Activated CD8-positive, alpha-beta memory T cell treated with anti-CD3 and anti-CD28 coated beads, Interleukin-2, amount 10 ng/mL, durations not matched to agents 7 days and 5 days (primary cell): ENCODE measurements around the gene PPP3CA. TPM values are rescaled to one million over a fixed set of nuclear protein-coding genes. Genes with fewer than 3 reads are reported as not detected.

Experiments
- ATAC-seq: fragments of 150-1000 bp; cut with Tn5 transposase; one replicate; pipeline ENCODE4 v1.10.0; 2021; ENCODE audit warnings: moderate library complexity
- CTCF ChIA-PET: fragments of 350-600 bp; sonication (Branson Sonifier 250); formaldehyde crosslinking; loops from one replicate; lab custom pipeline; 2021; ENCODE audit warnings: antibody characterized with exemption; lab: Charles Lee
- DNase-seq: peaks from one replicate; pipeline ENCODE4 v3.0.0-alpha.2; 2020
- H3K27ac Mint-ChIP-seq: one replicate; pipeline ENCODE4 v1.8.0; 2021; ENCODE audit warnings: mild to moderate bottlenecking, mixed read lengths
- H3K27me3 Mint-ChIP-seq: one replicate; pipeline ENCODE4 v1.8.0; 2021; ENCODE audit warnings: mixed read lengths
- H3K36me3 Mint-ChIP-seq: one replicate; pipeline ENCODE4 v1.8.0; 2021; ENCODE audit warnings: mild to moderate bottlenecking, mixed read lengths
- H3K4me1 Mint-ChIP-seq: one replicate; pipeline ENCODE4 v1.8.0; 2021; ENCODE audit warnings: mixed read lengths
- H3K4me3 Mint-ChIP-seq: one replicate; pipeline ENCODE4 v1.8.0; 2021; ENCODE audit warnings: mild to moderate bottlenecking, moderate library complexity, mixed read lengths
- H3K9me3 Mint-ChIP-seq: one replicate; pipeline ENCODE4 v1.8.0; 2022; ENCODE audit warnings: low read depth, mixed read lengths
- total RNA-seq, 2 experiments: library from RNA; stranded (reverse); gene quantifications; one replicate each; pipeline ENCODE4 v1.2.3, GENCODE V29; 2021

PPP3CA gene
- total RNA-seq, 2 experiments from 2014 or later, result 30.4 to 50.9 TPM

DNA sequence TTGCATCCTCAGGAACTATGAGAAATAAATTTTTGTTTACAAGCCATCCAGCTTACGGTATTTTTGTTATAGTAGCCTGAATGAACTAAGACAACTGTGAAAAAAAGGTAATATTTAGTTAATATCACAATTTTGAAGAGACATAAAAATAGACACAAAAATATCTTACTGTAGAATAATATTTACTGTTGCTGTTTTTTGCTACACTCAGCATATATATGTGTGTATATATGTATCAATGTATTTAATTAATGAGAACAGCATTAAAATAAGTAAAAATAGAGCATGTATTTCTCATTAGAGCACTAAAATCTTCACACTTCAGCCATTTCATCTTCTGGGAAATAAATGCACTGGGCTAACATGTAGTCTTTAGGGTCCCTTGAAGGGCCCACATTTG lies 24.6 kb downstream of the PPP3CA start:
- CTCF ChIA-PET, result interaction anchor here (0.8 to 1.3 kb wide), 2 partner anchors 12 to 13 kb away, joined by 3 read pairs; no protein-coding TSS in a partner anchor
- DNase-seq, result no peak
- Mint-ChIP-seq H3K27ac (no peak overlapping the region), H3K4me1 (peaks cover 19% of the 10 kb centered on the region), H3K9me3 (no peaks in the 10 kb centered on the region), H3K36me3 (peaks cover 15% of the 10 kb centered on the region), H3K4me3 (no peak overlapping the region), H3K27me3 (no peaks in the 10 kb centered on the region)
- ATAC-seq, result no peak

- ATAC-seq, result no peak
- Mint-ChIP-seq H3K27ac (no peak overlapping the region), H3K36me3 (peaks cover 13% of the 10 kb centered on the region), H3K4me3 (no peak overlapping the region), H3K27me3 (no peaks in the 10 kb centered on the region), H3K9me3 (no peaks in the 10 kb centered on the region), H3K4me1 (peaks cover 10% of the 10 kb centered on the region)
- CTCF ChIA-PET, result interaction anchor here (0.8 to 1.3 kb wide), 2 partner anchors 11 to 144 kb away, joined by 3 read pairs; no protein-coding TSS in a partner anchor
- no peak for DNase-seq
Measured at GRCh38 chr4:101321481-101322042, 25.8 kb downstream of the PPP3CA start.

DNA sequence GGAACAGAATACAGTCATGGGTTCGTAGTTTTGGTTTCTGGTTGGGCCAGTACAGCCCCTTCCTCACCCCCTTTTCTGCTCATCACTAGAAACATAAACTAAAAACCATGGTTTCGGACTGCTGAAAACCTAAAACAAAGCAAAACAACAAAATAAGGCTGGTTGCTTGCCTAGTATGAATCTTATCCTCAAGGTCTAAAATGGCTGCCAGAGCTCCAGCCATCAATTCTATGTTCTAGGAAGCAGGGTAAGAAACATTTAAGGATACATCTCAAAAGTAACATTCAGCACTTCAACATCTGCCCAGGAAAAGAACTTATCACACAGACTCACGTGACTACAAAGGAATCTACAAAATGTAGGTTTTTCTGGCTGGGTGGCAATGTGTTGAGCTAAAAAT lies 31.5 kb downstream of the PPP3CA start:
- Mint-ChIP-seq H3K27ac (no peak overlapping the region), H3K4me3 (no peak overlapping the region), H3K4me1 (peaks cover 4% of the 10 kb centered on the region), H3K27me3 (no peaks in the 10 kb centered on the region), H3K36me3 (peaks cover 9% of the 10 kb centered on the region), H3K9me3 (peaks cover 4% of the 10 kb centered on the region)
- DNase-seq, result no peak
- CTCF ChIA-PET, result no interaction called here
- ATAC-seq, result no peak

DNA sequence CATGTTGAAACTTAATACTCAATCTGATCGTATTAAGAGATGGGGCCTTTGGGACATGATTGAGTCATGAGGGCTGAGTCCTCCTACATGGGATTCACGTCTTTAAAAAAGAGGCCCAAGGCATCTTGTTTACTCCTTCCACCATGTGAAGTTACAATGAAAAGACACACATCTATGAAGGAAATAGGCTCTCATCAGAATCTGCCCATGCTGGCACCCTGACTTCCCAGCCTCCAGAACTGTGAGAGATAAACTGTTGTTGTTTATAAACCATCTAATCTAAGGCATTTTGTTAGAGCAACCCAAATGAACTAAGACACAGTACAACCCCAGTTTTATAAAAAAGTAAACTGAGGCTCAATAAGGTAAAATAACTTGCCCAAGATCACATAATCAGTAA lies 32.3 kb downstream of the PPP3CA start:
- no peak for ATAC-seq
- DNase-seq, result no peak
- no peaks in the 10 kb centered on the region for H3K27me3 Mint-ChIP-seq
- H3K9me3 Mint-ChIP-seq, result peaks cover 4% of the 10 kb centered on the region
- CTCF ChIA-PET, result no interaction called here
- H3K4me3 Mint-ChIP-seq, result no peak overlapping the region
- H3K27ac Mint-ChIP-seq, result no peak overlapping the region
- H3K4me1 Mint-ChIP-seq, result peaks cover 4% of the 10 kb centered on the region
- peaks cover 9% of the 10 kb centered on the region for H3K36me3 Mint-ChIP-seq

DNA sequence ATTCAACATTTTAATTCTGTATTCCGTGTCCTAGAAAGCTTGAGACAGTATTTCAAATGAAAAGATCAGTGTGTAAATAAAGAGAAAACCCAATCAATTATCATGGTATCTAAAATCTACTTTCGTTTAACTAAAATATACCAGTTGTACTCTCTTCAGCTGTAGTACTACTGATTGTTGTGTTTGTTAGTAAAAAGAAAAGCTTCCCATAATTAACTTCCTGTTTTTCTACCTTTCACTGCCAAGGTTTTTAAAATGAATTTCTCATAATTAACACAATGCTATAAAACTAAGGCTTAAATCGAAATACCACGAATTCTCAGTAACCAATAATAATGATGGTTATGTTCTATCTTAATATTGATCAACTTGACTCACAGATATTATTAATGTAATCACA lies 37.4 kb downstream of the PPP3CA start:
- ATAC-seq (no peak), DNase-seq (no peak)
- CTCF ChIA-PET, result interaction anchor here (0.6 to 0.7 kb wide), 2 partner anchors 12 to 31 kb away, joined by 3 to 4 read pairs; no protein-coding TSS in a partner anchor
- no peaks in the 10 kb centered on the region for H3K9me3 Mint-ChIP-seq
- H3K27me3 Mint-ChIP-seq, result no peaks in the 10 kb centered on the region
- H3K4me3 Mint-ChIP-seq, result no peak overlapping the region
- peaks cover 22% of the 10 kb centered on the region for H3K4me1 Mint-ChIP-seq
- H3K36me3 Mint-ChIP-seq, result peaks cover 2% of the 10 kb centered on the region
- no peak overlapping the region for H3K27ac Mint-ChIP-seq

GRCh38 chr4:101307899-101308298 lies 39.4 kb downstream of the PPP3CA start:
- Mint-ChIP-seq H3K36me3 (peaks cover 2% of the 10 kb centered on the region), H3K27ac (no peak overlapping the region), H3K4me3 (no peak overlapping the region), H3K27me3 (no peaks in the 10 kb centered on the region), H3K9me3 (no peaks in the 10 kb centered on the region), H3K4me1 (peaks cover 22% of the 10 kb centered on the region)
- ATAC-seq (no peak), DNase-seq (no peak)
- CTCF ChIA-PET, result no interaction called here

DNA sequence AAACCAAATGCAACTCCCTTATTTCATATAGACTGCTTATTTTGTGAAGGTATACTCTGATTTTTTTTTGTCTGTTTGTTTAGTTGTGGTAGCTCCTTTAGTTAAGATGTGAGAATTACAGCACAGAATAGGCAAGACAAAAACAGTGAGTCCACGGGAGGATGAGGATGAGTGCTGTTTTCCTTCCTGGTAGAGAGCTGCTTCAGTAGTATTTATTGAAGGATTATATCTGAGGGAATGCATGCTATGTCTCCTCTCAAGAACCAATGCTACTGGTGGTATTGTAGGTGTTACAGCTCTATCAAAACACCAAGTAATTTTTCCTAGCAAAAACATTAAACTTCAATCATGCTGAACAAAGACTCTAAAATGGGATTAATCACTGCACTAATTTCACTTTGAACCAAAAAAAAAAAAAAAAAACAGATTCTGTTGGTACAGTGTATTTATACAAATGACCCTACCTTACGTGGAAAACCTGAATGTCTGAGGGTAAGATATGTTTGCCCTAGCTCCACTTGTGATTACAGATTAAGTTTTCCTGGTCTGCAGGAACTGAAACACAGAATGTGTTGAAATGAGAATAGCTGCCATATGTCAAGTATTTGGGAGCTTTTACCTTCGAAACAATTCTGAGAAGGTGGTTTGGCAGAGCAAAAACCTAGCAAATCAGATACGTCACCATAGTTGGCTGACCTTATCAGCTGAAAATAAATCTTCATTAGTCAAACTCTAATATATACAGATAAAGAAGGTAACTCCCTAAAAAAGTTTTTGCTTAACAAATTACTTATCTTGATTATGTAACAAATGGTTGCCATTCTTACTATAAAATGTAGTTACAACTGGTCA lies 40.3 kb downstream of the PPP3CA start:
- ATAC-seq, result no peak
- CTCF ChIA-PET, result interaction anchor here (1.0 to 1.5 kb wide), 2 partner anchors 20 to 21 kb away, joined by 3 to 4 read pairs; no protein-coding TSS in a partner anchor
- H3K4me3 Mint-ChIP-seq, result peak overlapping the region; percentile 39

DNA sequence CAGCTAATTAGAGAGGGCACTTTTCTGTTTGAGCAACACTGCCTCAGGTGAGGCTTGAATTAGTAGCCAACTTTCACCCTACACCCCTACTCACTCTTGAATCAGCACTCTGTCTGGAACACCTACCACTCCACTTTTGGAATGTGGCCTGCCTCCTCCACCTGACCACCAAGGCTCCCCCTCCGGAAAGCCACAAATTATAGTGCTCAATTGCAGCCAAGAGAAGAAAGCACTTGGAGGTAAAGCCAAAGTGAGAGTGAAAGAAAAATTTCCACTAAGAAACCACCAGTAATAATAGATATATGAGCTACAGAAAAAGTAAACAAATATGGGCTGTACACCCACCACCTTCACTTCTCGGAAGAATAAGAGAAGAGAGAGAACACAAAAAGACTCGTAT lies 41.1 kb downstream of the PPP3CA start:
- peak; percentile 42 for ATAC-seq
- peak overlapping the region; percentile 39 for H3K4me3 Mint-ChIP-seq
- CTCF ChIA-PET, result interaction anchor here (1.5 kb wide), 1 partner anchor 21 kb away, joined by 4 read pairs; no protein-coding TSS in a partner anchor
- peaks cover 2% of the 10 kb centered on the region for H3K36me3 Mint-ChIP-seq
- peaks cover 22% of the 10 kb centered on the region for H3K4me1 Mint-ChIP-seq
- peak overlapping the region; percentile 53 for H3K27ac Mint-ChIP-seq
- no peaks in the 10 kb centered on the region for H3K9me3 Mint-ChIP-seq
- H3K27me3 Mint-ChIP-seq, result no peaks in the 10 kb centered on the region
- DNase-seq, result no peak

More for the DNA sequence above, 40.3 kb downstream of the PPP3CA start:
- H3K27ac Mint-ChIP-seq, result no peak overlapping the region
- no peak for DNase-seq
- peaks cover 2% of the 10 kb centered on the region for H3K36me3 Mint-ChIP-seq
- H3K27me3 Mint-ChIP-seq, result no peaks in the 10 kb centered on the region
- H3K9me3 Mint-ChIP-seq, result no peaks in the 10 kb centered on the region
- peaks cover 22% of the 10 kb centered on the region for H3K4me1 Mint-ChIP-seq

GRCh38 chr4:101304916-101305315 lies 42.4 kb downstream of the PPP3CA start:
- ATAC-seq (no peak), DNase-seq (no peak)
- H3K4me1 Mint-ChIP-seq, result peaks cover 21% of the 10 kb centered on the region
- no peak overlapping the region for H3K27ac Mint-ChIP-seq
- H3K9me3 Mint-ChIP-seq, result no peaks in the 10 kb centered on the region
- no peak overlapping the region for H3K4me3 Mint-ChIP-seq
- CTCF ChIA-PET, result no interaction called here
- H3K36me3 Mint-ChIP-seq, result peaks cover 2% of the 10 kb centered on the region
- H3K27me3 Mint-ChIP-seq, result no peaks in the 10 kb centered on the region

DNA sequence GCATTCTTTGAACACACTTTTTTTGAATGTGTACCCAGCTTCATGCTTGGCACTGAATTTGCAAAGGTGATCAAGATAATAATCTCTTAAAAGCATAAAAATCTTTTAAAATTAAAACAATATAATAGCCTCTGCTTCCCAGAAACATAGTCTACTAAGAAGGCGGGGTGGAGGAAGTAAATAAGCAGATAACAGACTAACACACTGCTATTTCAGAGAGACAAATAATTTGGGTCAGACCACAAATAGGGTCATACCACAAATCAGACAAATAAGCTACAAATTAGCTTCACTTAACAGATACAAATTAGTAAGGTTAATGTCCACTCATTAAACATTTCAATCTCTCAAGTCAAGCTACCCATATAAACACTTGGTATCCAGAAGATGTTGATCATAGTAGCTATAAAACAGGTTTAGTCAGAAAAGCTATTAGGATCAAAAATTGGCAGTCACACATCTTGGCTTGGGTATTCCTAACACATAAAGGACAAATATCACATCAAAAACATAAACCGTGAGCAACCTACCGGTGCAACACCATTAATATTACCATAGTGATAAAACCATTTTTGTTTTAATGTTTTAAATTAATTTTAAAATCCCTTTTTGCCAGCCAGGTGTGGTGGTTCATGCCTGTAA lies 47.3 kb downstream of the PPP3CA start:
- Mint-ChIP-seq H3K27ac (no peak overlapping the region), H3K27me3 (no peaks in the 10 kb centered on the region), H3K4me1 (peaks cover 3% of the 10 kb centered on the region), H3K4me3 (no peak overlapping the region), H3K36me3 (no peaks in the 10 kb centered on the region), H3K9me3 (no peaks in the 10 kb centered on the region)
- CTCF ChIA-PET, result no interaction called here
- DNase-seq (no peak), ATAC-seq (no peak)

DNA sequence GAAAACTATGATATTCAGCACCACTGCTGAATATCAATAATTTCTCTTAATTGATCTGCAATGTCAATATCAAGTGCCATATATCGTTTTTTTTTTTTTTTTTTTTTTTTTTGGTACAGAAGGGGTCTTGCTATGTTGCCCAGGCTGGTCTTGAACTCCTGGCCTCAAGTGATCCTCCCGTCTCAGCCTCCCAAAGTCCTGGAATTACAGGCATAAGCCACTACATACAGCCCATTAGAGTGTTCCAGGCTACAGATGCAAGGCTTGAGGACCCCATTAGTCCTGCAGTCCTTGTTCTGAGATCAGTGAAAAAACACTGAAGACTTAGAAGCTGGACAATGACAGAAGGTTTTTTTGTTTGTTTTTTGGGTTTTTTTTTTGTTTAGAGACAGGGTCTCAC lies 48.3 kb downstream of the PPP3CA start:
- Mint-ChIP-seq H3K9me3 (no peaks in the 10 kb centered on the region), H3K27me3 (no peaks in the 10 kb centered on the region), H3K4me3 (no peak overlapping the region), H3K27ac (no peak overlapping the region), H3K36me3 (no peaks in the 10 kb centered on the region), H3K4me1 (peaks cover 5% of the 10 kb centered on the region)
- ATAC-seq (no peak), DNase-seq (no peak)
- CTCF ChIA-PET, result no interaction called here

DNA sequence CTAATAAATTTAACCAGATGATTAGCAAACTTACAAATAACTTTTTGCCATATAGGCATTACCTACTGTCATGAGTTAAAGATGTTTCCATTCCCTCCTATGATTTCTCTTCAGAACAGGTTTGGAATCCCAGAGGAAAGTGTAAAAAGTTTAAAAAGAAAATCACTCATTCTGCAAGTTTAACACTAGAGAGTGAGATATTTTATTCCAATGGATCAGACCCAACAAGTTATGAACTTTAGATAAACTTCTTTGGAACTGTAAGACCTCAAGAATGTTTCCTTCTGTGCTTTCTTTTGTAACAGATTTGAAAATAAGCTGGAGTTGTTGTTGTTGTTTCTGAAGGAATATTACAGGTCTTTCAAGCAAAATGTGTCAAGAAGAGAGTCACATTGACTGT lies 51.6 kb downstream of the PPP3CA start:
- ATAC-seq (no peak), DNase-seq (no peak)
- H3K4me3 Mint-ChIP-seq, result no peak overlapping the region
- no peaks in the 10 kb centered on the region for H3K27me3 Mint-ChIP-seq
- CTCF ChIA-PET, result no interaction called here
- no peaks in the 10 kb centered on the region for H3K9me3 Mint-ChIP-seq
- H3K27ac Mint-ChIP-seq, result no peak overlapping the region
- no peaks in the 10 kb centered on the region for H3K36me3 Mint-ChIP-seq
- peaks cover 5% of the 10 kb centered on the region for H3K4me1 Mint-ChIP-seq

GRCh38 chr4:101294597-101294996 lies 52.7 kb downstream of the PPP3CA start:
- Mint-ChIP-seq H3K9me3 (no peaks in the 10 kb centered on the region), H3K4me3 (no peak overlapping the region), H3K27ac (no peak overlapping the region), H3K4me1 (peaks cover 2% of the 10 kb centered on the region), H3K36me3 (no peaks in the 10 kb centered on the region), H3K27me3 (no peaks in the 10 kb centered on the region)
- CTCF ChIA-PET, result no interaction called here
- DNase-seq (no peak), ATAC-seq (no peak)
